ENCODE results near the gene CCDC167. TPM values are rescaled to one million over a fixed set of nuclear protein-coding genes. Genes with fewer than 3 reads are reported as not detected.

Gene CCDC167
- total and polyA plus RNA-seq, 2 of the 8 experiments (the other 6 are each of a cell fraction or from before 2014, with no cell fraction given) = 11.0 to 26.5 TPM

- H3K9me3 ChIP-seq (ENCODE audit: insufficient read depth in 2 of 2, low read depth in 1 of 2, low read length in 1 of 2) = no peaks in the 10 kb centered on the region
- DNase-seq (ENCODE audit: low read depth in 1 of 2, low spot score in 2 of 2) (no peak), FAIRE-seq (no peak)
- POLR2A ChIA-PET (ENCODE audit: partially characterized antibody) = interaction anchor here (0.8 to 3.2 kb wide), 4 partner anchors 12 to 66 kb away, joined by 3 to 16 read pairs (median 6); no protein-coding TSS in a partner anchor
- no peak overlapping the region for H2BK20ac ChIP-seq (ENCODE audit: low read length)
- H3K79me2 ChIP-seq (ENCODE audit: control insufficient read depth in 1 of 2, insufficient read depth in 2 of 2, low read length in 2 of 2) = no peaks in the 10 kb centered on the region
- no peak overlapping the region for H2AK5ac ChIP-seq (ENCODE audit: low read depth, low read length)
- H3K27me3 ChIP-seq (replicated peaks in 1 of 4; ENCODE audit: control insufficient read depth in 3 of 4, extremely low read depth in 1 of 4, insufficient read depth in 3 of 4, low read length in 3 of 4) = peaks cover 0 to 2% (median 0%) of the 10 kb centered on the region in 4 experiments; a peak in 1 of 7 replicates
- H3K18ac ChIP-seq (ENCODE audit: extremely low read depth, low read length) = no peak overlapping the region
- no peak overlapping the region for H2BK120ac ChIP-seq (replicated peaks; ENCODE audit: low read depth, low read length)
- H3K79me1 ChIP-seq (ENCODE audit: low read depth, low read length) = no peaks in the 10 kb centered on the region
- H3K14ac ChIP-seq (ENCODE audit: insufficient read length) = no peak overlapping the region
- no peak overlapping the region for H4K91ac ChIP-seq (replicated peaks; ENCODE audit: insufficient read length, low read length)
- H3K23ac ChIP-seq (ENCODE audit: insufficient read length) = no peak overlapping the region
- H2BK5ac ChIP-seq (ENCODE audit: low read depth, low read length) = no peak overlapping the region
- no peaks in the 10 kb centered on the region for H3K36me3 ChIP-seq (ENCODE audit: control insufficient read depth in 2 of 4, insufficient read depth in 4 of 4, low read length in 3 of 4)
- H2BK12ac ChIP-seq (ENCODE audit: low read depth, low read length) = no peak overlapping the region
- H2AFZ ChIP-seq (ENCODE audit: low read length) = no peak overlapping the region
- no peak overlapping the region for H3K9ac ChIP-seq (replicated peaks in 1 of 4; ENCODE audit: extremely low read depth in 1 of 4, low read depth in 3 of 4, low read length in 3 of 4)
- CTCF ChIA-PET (ENCODE audit: partially characterized antibody) = interaction anchor here (0.8 to 4.6 kb wide), 15 partner anchors 9 to 200 kb away, joined by 3 to 25 read pairs (median 4); no protein-coding TSS in a partner anchor
- no peak overlapping the region for H4K5ac ChIP-seq (ENCODE audit: insufficient read length, low read depth, low read length)
- peak overlapping the region; percentile 10 for H2BK15ac ChIP-seq (ENCODE audit: low read length)
- no peak overlapping the region for H3K4me3 ChIP-seq (ENCODE audit: extremely low read depth in 1 of 4, insufficient read depth in 2 of 4, low read depth in 3 of 4, low read length in 4 of 4)
- peaks cover 12 to 28% (median 18%) of the 10 kb centered on the region in 4 experiments for H3K4me1 ChIP-seq (replicated peaks in 1 of 4; ENCODE audit: control insufficient read depth in 3 of 4, insufficient read depth in 4 of 4, low read length in 3 of 4)
- TF ChIP-seq, protein P1, sequence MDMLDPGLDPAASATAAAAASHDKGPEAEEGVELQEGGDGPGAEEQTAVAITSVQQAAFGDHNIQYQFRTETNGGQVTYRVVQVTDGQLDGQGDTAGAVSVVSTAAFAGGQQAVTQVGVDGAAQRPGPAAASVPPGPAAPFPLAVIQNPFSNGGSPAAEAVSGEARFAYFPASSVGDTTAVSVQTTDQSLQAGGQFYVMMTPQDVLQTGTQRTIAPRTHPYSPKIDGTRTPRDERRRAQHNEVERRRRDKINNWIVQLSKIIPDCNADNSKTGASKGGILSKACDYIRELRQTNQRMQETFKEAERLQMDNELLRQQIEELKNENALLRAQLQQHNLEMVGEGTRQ (IDR thresholded peaks at IDR 0.05; ENCODE audit: low read length) = no peak
- TF ChIP-seq TEAD4 (IDR thresholded peaks at IDR 0.05; ENCODE audit: low read depth, low read length) (no peak), SRF (IDR thresholded peaks at IDR 0.05; ENCODE audit: low read depth, low read length) (no peak)
- H3K4ac ChIP-seq (replicated peaks; ENCODE audit: insufficient read length, low read depth, low read length) = no peak overlapping the region
- no peak overlapping the region for H3K27ac ChIP-seq (ENCODE audit: low read depth, low read length)
- 83% methylated on average over 5 of the region's 5 CpGs; no CpG with 5 or more reads in 1 of the 2 experiments for WGBS, 2 experiments (ENCODE audit: extremely low coverage in 1 of 2, insufficient coverage in 1 of 2, insufficient read length in 1 of 2, insufficient replicate concordance in 2 of 2, low coverage in 1 of 2, low lambda C conversion rate in 2 of 2, missing lambda C conversion rate in 1 of 2)
- H3K56ac ChIP-seq (replicated peaks; ENCODE audit: insufficient read length, low read depth, low read length) = no peak overlapping the region
- no peak overlapping the region for H4K8ac ChIP-seq (ENCODE audit: extremely low read depth, insufficient read depth, low read length)
- H4K20me1 ChIP-seq (replicated peaks in 1 of 2; ENCODE audit: control insufficient read depth in 1 of 2, insufficient read depth in 2 of 2, low read length in 2 of 2) = peaks cover 0 to 3% of the 10 kb centered on the region in 2 experiments
- H3K23me2 ChIP-seq (ENCODE audit: low read depth, low read length) = no peaks in the 10 kb centered on the region
- peak overlapping the region in 1 of 2 experiments; percentile 38; a peak in 2 of 4 replicates for H3K4me2 ChIP-seq (ENCODE audit: insufficient read depth in 1 of 2, low read depth in 2 of 2, low read length in 2 of 2)
Measured at GRCh38 chr6:37491830-37492208, 7.9 kb downstream of the CCDC167 start.
